Mammary epithelial cell (primary cell): ENCODE data around the gene EVC.

Experiments used
- CTCF ChIP-seq, 2 donors: IDR thresholded peaks in 1 of 2; conservative IDR thresholded peaks in 1 of 2; 2 replicates each; pipeline ENCODE4 v1.5.1; 2011 to 2012; ENCODE audit warnings: inconsistent platforms in 2 of 2, low read length in 2 of 2, mild to moderate bottlenecking in 2 of 2, control low read depth in 1 of 2, low read depth in 1 of 2; ENCODE audit not compliant: insufficient read depth in 1 of 2; ENCODE audit errors: extremely low read depth in 1 of 2
- EZH2 ChIP-seq: IDR thresholded peaks from 2 replicates; pipeline ENCODE4 v1.6.1; 2012; ENCODE audit warnings: low read length, inconsistent platforms, borderline replicate concordance

- TF ChIP-seq CTCF (conservative IDR thresholded peaks at IDR 0.05 in 1 of 2, IDR thresholded peaks at IDR 0.05 in 1 of 2; ENCODE audit: extremely low read depth in 1 of 2, insufficient read depth in 1 of 2, low read depth in 1 of 2, low read length in 2 of 2) (no peak), EZH2 (no peak)
Measured at GRCh38 chr4:5666741-5667140, 44.3 kb upstream of the EVC start.
